C4-2B (cell line): ENCODE measurements around the gene C18orf63.

Source experiments
- CTCF ChIP-seq: fragments of 450-650 bp; conservative IDR thresholded peaks from 2 replicates; pipeline ENCODE4 v1.5.1; 2017; ENCODE audit warnings: mild to moderate bottlenecking
- ZFX ChIP-seq: fragments of 450-650 bp; IDR thresholded peaks from 2 replicates; pipeline ENCODE4 v1.6.1; 2017

- TF ChIP-seq CTCF = no peak
- no peak for TF ChIP-seq ZFX
These were observed 31.3 kb upstream of the C18orf63 start for GRCh38 chr18:74284191-74284979.
